ENCODE results near the gene CTSZ.
A peak's percentile ranks its signal among the peaks of the same experiment; 100 is the strongest.
"Not testable (repeated sequence)": the region's sequence is repeated elsewhere in the genome, so short reads cannot be mapped to it uniquely, and the experiment has no call there.

The CTSZ gene

GRCh38 chr20:59013959-59014608 is 7.0 kb upstream of the CTSZ start:
- DNase-seq (ENCODE audit: low read depth), result no peak

GRCh38 chr20:59013031-59013951 is 6.2 kb upstream of the CTSZ start:
- TF ChIP-seq CTCF (IDR thresholded peaks at IDR 0.05; ENCODE audit: low read length, missing control alignments), result no peak
- no peak for DNase-seq (ENCODE audit: low read depth)
- no peak overlapping the region for H3K4me3 ChIP-seq (replicated peaks; ENCODE audit: low read depth, low read length)

More at GRCh38 chr20:59013959-59014608, 7.0 kb upstream of the CTSZ start:
- TF ChIP-seq CTCF (IDR thresholded peaks at IDR 0.05; ENCODE audit: low read length, missing control alignments), result no peak
- H3K4me3 ChIP-seq (replicated peaks; ENCODE audit: low read depth, low read length), result no peak overlapping the region

- not testable (repeated sequence) for DNase-seq (ENCODE audit: low read depth); H3K4me3 ChIP-seq (replicated peaks; ENCODE audit: low read depth, low read length)
Measured at GRCh38 chr20:59011874-59012157, 4.8 kb upstream of the CTSZ start.

GRCh38 chr20:59010995-59011873 is 4.2 kb upstream of the CTSZ start:
- peak; percentile 93 for DNase-seq (ENCODE audit: low read depth)
- no peak overlapping the region for H3K4me3 ChIP-seq (replicated peaks; ENCODE audit: low read depth, low read length)
- no peak for TF ChIP-seq CTCF (IDR thresholded peaks at IDR 0.05; ENCODE audit: low read length, missing control alignments)

- H3K4me3 ChIP-seq (replicated peaks; ENCODE audit: low read depth, low read length), result no peak overlapping the region
- no peak for TF ChIP-seq CTCF (IDR thresholded peaks at IDR 0.05; ENCODE audit: low read length, missing control alignments)
- peak; percentile 13 for DNase-seq (ENCODE audit: low read depth)
Measured at GRCh38 chr20:59010321-59010994, 3.4 kb upstream of the CTSZ start.

GRCh38 chr20:59008715-59009336 is 1.8 kb upstream of the CTSZ start:
- no peak for DNase-seq (ENCODE audit: low read depth)
- TF ChIP-seq CTCF (IDR thresholded peaks at IDR 0.05; ENCODE audit: low read length, missing control alignments), result no peak
- H3K4me3 ChIP-seq (replicated peaks; ENCODE audit: low read depth, low read length), result no peak overlapping the region

Data from fibroblast of pulmonary artery (primary cell).